Mammary epithelial cell (primary cell): ENCODE data around the gene TBL1X.

Experiments used
- CTCF ChIP-seq, 2 donors: IDR thresholded peaks in 1 of 2; conservative IDR thresholded peaks in 1 of 2; 2 replicates each; pipeline ENCODE4 v1.5.1; 2011 to 2012; ENCODE audit warnings: inconsistent platforms in 2 of 2, low read length in 2 of 2, mild to moderate bottlenecking in 2 of 2, control low read depth in 1 of 2, low read depth in 1 of 2; ENCODE audit not compliant: insufficient read depth in 1 of 2; ENCODE audit errors: extremely low read depth in 1 of 2
- EZH2 ChIP-seq: IDR thresholded peaks from 2 replicates; pipeline ENCODE4 v1.6.1; 2012; ENCODE audit warnings: low read length, inconsistent platforms, borderline replicate concordance

DNA sequence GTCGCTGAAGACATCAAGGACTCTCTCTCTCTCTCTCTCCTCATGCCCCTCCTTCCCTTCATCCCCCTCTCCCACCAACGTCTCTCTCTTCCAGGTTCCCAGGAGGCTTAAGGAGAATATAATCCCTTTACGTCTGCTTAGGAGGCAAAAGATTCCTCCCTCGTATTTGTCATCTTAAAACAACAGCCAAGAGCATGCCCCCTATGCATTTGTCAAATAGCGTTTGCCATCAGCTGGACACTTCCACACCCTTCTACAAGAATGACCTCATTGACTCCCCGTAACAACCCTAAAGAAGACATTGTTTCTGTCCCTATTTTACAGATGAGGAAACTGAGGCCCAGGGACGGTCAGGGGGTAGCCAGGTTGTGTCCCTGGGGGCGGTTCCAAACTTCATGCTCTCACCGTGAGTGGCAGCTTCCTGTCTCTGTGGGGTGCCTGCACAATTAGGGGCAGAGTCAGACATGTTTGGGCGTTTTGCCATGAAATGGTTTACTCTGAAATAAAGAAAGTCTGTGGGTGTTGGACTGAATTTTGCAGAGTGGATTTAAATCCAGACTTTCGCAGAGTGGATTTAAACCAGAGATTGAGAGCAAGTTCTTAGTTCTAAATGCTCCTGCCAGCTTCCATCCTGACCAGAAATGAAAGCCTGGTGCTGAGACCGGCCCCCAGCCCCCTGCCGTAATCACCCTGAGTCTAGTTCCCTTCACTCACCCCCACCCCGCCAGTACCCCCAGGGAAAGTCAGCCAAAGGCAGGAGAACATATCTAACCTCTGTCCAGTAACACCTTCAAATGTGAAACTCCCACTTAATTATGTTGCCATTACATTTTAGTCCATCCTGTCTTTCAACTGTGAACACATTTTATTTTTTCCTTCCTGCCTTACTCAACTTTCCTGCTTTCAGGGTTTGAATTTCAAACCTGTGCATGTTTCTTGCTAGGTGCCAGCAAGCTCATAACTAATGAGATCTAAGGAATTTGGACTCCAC, 44.3 kb upstream of the TBL1X start:
- TF ChIP-seq EZH2 (no peak), CTCF (conservative IDR thresholded peaks at IDR 0.05 in 1 of 2, IDR thresholded peaks at IDR 0.05 in 1 of 2; ENCODE audit: extremely low read depth in 1 of 2, insufficient read depth in 1 of 2, low read depth in 1 of 2, low read length in 2 of 2) (no peak)
